Non-pigmented ciliary epithelial cell (primary cell): ENCODE measurements around the gene PLXDC2.
"Not testable (repeated sequence)": the region's sequence is repeated elsewhere in the genome, so short reads cannot be mapped to it uniquely, and the experiment has no call there.

Source experiments
- DNase-seq: peaks from one replicate; pipeline ENCODE4 v3.0.0-alpha.2; 2010; ENCODE audit warnings: low read depth

The PLXDC2 gene

DNA sequence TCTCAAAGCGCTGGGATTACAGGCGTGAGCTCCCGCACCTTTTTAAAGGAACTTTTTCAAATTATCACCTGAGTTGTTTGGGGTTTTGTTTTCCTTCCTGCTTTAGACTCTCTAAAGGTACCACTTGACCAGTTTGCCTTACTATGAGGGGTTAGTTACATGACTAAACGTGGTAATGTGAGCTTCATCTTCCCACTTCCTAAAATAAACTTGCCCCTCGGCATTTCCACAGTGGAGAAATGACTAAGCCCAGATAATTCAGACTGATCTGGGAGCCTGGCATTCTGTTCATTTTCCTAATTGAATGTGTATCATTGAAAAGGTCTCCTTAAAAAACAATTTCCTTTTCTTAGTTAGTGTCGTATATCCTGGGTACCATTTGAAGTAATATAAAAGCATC, 163.4 kb downstream of the PLXDC2 start:
- no peak for DNase-seq

DNA sequence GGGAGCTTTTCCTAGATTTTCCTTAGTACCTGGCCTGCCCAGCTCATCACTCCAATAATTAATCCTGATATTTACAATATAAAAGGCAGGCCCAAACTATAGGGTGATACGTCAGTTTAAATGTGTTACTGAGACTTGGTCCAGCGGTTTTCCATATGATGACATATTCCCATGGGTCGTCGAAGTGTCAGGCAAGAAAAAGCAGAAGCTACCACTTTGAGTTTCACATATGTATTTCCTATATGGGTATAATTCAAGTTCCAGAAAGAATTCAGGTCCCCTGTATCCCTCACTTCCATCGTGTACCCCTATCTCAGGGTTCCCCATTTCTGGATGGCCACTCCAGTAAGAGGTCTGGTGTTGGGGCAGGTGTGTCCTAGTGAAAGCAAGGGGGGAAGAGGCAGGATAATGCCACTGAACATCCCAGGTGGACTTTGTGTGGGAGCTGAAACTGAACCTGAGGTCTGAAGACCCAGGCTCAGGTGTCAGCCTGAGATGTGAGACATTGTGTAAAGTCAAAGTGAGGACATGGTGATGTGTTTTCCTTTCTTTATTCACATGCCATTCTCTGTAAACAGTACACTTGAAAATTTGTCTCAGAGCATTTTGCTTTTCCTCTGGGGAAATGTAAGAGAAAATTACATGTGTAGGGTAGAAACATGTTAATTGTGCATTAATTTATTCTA, 167.8 kb downstream of the PLXDC2 start:
- DNase-seq: no peak

DNA sequence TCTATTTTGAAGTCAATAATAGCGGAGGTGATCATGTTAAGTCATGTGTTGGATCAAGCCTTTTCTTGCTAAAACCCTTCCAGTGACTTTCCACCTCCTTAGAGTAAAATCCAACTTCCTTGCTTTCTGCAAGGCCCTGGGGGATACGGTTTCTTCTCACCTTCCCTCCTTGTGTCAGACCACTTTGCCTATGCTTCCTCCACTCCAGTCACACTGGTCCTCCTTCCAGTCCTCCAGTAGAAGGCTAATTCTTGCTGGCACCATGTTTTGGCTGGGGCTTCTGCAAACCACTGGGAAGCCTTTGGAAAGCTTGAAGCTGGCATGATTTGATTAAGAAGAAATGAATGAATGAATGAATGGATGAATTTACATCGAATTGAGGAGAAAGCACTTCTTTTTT, 169.5 kb downstream of the PLXDC2 start:
- no peak for DNase-seq

DNA sequence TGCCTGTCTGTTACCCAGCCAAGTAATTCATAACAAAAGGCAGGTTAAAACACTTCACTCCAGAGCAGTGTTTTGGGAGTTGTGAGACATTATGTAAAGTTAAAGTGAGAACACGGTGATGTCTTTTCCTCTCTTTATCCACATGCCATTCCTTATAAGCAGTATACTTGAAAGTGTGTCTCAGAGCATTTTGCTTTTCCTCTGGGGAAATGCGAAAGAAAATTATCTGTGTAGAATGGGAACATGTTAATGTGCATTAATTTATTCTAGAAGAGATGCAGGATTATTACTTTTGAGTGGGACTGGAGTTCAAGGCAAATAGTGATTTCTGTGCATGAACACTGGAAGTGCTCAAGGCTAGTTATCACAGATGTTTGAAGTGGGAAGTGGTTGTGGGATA, 170.4 kb downstream of the PLXDC2 start:
- no peak for DNase-seq

DNA sequence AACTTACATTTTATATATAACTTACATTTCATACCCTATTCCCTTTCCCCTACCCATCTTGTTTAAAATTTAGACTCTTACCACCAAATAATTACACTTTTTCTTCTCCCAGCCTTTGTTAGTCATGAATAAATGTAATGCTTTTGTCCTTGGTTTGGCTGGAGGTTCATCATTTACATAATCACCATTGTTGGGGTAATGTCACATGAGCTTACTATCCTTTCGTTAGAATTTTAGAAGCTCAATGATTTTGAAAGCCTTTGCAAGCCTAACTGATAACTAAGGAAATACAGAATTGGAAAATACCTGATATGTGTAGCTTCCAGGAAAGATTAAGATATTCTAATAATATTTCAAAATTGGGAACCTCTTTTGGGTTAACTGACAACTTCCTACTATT, 171.7 kb downstream of the PLXDC2 start:
- DNase-seq: no peak

DNA sequence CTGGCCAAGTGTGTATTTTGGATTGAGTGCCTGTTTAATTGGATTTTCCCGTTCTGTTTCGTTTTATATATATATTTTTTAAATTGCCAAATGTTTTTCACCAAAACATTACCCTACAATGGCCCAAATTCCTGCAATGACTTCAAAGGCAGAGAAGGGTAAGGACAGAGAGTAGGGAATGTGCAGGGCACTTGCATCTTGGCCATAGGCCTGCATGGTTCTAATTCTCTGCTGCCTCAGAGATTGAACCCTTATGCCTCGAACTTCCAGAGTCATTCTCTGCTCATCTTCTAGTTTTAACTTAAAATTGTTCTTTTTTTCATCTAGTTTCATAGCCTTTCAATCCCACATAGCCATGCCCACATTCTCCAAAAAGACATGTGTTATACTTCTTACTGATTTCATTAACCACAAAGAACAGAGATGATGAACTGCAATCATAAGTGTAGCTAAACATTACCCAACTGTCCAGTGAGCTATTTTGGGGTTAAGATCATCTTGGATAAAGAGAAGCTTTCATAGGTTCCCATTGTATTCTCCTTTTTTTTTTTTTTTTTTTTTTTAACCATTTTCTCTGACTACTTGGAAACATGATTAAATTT, 177.6 kb downstream of the PLXDC2 start:
- no peak for DNase-seq

DNA sequence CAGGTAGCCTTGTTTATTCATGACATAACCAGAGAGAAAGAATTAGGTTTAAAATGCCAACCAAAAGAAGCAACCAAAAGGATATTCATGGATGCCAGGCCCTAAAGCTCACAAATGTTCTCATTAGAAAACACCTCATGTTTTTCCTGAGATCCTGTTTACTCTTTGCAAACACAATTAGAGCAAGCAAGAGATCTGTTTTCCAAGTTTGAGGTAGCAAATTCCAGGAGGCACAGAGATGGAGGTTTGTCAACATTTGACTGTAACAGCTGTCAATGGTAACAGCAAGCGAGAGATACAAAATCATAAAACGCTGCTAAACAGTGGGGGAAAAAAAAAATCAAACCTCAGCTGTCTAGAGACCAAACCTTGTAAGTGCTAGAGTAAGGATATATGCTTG, 182.2 kb downstream of the PLXDC2 start:
- no peak for DNase-seq

DNA sequence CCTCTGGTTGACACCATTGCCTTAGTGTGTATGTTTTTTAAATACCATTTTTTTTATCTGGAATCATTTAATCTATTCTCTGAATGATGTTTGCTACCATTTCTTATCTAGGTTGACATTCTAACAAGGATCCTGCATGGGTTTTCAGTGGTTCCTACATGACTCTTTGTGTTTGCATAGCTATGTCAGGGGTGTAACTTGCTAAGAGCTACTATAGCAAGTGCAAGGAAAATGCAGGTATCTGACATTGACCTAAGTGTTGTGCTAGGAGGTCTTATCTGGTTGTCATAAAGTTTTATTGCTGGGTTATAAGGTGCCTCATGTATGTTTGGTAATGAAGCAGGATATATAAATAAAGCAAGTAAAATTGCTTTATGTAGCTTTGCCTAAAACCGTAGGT, 183.2 kb downstream of the PLXDC2 start:
- no peak for DNase-seq

DNA sequence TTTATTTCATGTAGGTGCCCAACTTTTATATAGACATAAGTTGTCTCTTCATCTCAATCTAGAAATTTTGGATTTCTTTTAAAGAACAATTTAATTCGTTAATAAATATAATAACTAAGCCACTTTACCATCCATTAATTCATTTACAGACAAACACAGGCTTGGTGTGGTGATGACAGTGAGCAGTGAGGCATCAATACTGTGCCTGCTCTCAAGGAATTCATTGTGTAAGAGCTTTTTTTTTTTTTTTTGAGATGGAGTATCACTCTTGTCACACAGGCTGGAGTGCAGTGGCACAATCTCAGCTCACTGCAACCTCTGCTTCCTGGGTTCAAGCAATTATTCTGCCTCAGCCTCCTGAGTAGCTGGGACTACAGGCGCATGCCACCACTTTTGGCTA, 185.8 kb downstream of the PLXDC2 start:
- DNase-seq: not testable (repeated sequence)

DNA sequence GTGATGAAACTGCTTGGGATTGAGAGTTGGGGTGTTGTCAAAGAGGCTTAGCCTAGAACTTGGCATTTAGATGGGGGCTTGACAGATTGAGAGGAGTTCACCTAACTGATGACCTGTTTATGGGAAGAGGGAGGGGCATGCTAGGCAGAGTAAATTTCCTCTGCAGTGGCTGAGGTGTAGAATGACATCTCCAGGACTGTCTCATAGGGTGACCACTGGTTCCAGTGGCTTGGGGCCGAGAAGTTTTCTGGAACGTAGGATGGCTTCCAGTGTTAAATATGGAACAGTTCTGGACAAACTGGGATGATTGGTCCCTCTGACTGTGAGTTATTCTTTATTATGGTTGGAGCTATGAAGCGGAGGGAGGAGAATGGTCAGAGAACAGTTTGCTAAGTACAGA, 186.4 kb downstream of the PLXDC2 start:
- no peak for DNase-seq

DNA sequence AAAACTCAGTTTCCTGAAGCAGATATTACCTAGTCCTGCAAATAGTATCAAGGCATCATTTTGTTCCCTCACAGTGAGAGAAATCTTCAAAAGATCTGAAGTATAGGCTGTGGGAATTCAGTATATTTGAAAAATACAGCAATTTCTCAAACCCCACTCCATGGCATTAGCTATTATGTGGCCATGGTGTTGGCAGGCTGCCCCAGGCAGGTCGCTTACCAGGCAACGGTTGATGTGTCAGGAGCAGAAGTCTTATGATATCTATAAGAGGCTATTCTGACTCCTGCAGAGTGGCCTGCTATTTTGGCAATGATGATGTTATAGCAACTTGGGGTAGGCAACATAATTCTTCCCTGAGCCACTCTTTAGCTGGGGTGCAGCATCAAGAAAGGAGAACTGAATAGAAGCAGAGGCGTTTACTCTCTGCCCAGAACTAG, 187.9 kb downstream of the PLXDC2 start:
- peak; percentile 11 for DNase-seq

DNA sequence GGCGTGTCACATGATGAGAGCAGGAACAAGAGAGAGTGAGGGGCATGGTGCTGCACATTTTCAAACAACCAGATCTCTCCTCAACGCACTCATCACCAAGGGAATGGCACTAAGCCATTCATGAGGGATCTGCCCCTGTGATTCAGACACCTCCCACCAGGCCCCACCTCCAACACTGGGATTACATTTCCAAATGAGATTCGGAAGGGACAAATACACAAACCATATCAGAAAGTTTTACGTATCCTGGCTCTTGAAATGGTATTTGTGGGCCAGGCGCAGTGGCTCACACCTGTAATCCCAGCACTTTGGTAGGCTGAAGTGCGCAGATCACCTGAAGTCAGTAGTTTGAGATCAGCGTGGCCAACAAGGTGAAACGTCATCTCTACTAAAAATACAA, 189.4 kb downstream of the PLXDC2 start:
- DNase-seq: no peak

DNA sequence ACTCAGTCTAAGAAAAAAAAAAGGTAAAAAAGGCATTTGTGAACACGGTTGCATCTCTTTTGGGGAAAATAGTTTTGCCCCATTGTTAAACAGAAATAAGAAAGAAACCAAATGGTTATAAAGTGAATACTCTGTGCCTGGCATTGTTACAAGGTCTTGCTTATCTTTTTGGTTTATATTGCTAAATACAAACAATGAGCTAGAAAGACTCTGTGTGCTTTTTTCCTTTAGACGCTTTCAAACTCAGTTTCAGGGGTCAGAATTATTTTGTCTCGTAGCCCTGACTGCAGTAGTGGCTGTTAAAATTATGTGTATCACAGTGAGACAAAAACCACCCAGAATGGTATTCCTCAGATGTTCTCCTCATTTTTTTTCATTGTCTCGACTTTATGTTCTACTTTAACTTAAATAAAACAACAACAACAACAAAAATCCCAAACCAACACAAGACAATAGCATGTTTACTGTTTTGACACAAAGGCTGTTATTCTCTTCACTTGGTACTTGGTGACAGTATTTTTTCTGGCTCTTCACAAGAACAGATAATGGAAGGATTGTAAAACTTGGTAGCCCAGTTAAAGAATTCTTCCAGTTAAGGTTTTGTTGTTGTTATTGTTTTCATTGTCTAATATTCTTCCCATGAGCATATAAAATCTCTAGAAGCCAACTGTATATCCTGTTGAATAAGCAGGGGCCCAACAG, 190.1 kb downstream of the PLXDC2 start:
- DNase-seq: no peak

DNA sequence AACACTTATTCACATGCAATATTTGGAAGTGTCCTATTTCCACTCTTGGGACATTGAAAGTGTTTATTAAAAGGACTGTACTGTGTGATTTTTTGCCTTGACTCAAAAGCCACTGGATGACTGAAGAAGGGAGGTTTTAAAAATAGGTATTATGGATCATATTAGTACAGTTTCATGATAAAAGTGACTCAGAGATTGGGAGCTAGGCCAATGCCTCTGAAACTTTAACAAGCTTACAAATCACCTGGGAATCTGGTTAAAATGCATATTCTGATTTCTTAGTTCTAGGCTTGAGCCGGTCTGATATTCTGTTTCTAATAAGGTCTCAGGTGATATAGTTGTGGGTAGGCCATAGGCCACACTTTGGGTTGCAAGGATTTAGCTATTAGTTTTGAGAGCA, 191.2 kb downstream of the PLXDC2 start:
- DNase-seq: peak; percentile 19

DNA sequence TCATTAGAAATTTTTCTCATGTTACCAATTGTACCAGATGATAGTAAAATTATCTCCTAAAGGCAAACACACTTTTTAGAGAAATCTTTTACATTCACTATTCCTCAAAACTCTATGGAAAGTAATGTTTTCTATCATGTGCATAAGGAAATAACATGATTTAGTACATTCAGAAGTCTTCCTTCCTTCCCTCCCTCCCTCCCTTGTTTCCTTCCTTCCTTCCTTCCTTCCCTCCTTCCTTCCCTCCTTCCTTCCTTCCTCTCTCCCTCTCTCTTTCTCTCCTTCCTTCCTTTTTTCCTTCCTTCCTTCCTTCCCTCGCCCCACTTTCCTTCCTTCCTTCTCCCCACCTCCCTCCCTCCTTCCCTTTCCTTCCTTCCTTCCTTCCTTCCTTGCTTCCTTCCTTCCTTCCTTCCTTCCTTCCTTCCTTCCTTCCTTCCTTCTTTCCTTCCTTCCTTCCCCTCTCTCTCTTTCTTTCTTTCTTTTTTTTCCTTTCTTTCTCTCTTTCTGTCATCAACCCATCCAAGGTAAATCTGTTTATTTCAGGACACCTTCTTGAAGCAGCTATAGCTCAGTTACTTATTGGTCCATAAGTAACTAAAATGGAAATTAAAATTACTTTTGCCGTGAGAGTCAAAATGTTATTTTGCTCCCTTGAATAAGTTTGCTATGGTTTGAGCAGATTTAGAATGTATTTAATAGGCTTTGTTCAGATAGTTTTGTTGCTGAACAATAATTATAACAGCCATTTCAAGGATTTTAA, 197.9 kb downstream of the PLXDC2 start:
- DNase-seq: no peak

DNA sequence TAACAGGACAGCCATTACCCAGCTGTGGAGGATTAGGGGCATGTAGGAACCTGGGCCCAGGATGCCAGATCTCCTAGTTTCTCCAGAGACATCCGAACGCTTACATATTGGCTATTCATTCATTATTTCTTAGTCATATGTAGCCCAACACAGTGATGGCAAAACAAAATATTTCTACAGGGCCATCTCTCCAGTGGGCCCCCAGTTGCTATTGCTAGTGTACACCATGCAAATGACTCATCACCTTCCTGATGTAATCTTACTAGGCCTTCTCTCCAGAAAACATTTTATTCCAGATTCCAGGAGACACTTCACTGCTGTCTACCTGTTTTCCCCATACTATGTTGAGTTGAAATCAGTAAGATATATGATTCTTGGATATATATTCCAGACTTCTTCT, 201.7 kb downstream of the PLXDC2 start:
- DNase-seq: peak; percentile 4

DNA sequence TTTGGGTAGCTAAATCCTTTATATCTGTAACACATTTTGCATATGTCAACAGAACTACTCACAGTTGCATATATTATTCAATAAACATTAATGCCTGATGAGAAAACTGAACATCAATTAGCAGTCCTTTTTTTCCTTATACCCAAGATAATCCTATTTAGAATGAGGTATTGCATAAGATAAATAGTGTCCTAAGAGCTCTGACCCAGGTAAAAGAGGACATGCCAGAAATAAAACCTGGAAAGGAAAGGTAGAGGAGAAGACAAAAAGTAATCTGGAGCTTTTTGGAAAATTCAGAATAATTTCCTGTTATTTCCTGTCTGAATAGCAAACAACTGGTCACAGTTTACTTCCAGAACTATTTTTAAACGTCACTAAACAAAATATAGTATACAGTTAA, 204.4 kb downstream of the PLXDC2 start:
- no peak for DNase-seq

DNA sequence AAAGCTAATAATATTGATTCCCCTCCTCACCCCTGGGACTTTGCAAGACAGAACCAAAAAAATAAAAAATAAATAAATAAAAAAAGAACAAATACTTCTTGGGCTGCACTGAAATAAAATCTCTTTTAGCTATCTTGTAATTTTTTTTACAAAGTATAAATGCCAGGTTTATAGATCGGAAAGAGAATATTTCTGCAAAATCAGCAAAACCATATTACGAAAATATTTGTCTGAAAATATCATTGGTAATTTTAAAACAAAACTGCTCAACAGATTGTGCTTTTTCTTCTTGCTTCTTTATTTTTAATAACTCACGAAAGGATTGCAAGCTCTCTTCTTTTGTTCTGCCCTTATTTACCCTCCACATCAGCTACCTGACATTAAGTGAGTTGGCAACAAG, 213.3 kb downstream of the PLXDC2 start:
- DNase-seq: no peak

DNA sequence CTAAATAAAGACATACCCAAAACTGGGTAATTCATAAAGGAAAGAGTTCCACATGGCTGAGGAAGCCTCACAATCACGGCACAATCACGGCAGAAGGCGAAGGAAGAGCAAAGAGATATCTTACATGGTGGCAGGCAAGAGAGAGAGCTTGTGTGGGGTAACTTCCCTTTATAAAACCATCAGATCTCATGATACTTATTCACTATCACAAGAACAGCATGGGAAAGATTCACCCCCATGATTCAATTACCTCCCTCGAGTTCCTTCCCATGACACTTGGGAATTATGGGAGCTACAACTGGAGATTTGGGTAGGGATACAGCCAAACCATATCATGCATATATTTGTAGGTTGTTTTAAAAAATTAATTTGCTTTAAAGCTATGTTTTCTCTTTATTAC, 217.2 kb downstream of the PLXDC2 start:
- no peak for DNase-seq

DNA sequence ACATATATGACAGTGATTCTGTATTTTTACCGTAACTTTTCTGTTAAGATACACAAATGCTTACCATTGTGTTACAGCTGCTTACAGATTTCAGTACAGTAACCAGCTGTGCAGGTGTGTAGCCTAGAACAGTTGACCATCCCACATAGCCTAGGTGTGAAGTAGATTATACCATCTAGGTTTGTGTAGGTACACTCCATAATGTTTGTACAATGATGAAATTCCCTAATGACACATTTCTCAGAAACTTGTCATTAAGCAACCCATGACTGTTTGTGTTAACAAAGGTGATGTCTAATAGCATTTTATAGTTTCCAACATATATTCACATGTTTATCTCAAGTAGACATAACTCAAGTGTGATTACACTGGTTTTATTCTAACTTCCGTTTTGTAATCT, 218.5 kb downstream of the PLXDC2 start:
- no peak for DNase-seq

DNA sequence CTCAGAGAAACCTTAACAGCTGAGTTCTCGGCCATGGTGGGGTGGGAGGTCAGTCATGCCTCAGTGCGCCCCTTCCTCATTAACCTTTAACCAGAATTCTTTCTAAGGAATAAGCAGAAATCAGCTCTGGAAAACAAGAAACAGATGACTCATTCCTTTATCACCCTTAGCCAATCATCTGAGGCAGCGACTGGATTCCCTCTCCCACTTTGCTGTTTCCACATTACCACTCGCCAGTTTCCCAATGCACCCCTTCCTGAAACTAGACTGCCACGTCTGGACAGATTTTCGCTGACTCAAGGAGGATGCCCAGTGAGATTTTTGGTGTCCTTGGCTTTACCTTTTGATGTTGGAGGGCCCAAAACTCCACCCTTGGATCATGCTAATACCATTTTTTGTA, 223.8 kb downstream of the PLXDC2 start:
- no peak for DNase-seq

DNA sequence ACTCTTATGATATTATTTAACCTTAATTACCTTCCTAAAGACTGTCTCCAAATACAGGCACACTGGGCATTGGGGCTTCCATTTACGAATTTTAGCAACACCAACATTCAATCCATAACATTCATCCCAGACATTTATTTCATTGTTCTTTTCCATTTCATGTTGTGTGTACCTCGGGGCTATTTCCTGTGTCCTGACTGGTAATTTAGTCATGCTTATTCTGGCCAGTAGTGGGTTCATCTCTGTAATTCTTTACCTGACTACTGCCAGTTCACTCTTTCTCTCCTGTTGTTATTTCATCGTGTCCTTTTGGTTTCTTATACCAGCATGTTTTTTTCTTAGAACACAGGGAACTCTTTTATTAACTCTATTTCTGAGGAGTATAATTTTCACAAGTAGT, 225.7 kb downstream of the PLXDC2 start:
- no peak for DNase-seq

DNA sequence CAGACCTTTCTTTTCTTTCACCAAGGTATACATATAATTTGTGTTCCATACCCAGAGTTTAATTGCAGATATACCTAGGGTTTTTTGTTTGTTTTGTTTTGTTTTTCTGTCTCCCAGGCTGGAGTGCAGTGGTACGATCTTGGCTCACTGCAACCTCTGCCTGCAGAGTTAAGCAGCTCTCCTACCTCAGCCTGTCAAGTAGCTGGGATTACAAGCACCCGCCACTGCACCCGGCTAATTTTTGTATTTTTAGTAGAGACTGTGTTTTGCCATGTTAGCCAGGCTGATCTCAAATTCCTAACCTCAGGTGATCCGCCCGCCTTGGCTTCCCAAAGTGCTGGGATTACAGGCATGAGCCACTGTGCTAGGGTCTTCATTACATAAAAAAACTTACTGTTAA, 228.9 kb downstream of the PLXDC2 start:
- not testable (repeated sequence) for DNase-seq
